DND-41 (cell line): ENCODE measurements around the gene AFAP1.

ENCODE experiments used
- EZH2 ChIP-seq: IDR thresholded peaks from 3 replicates; pipeline ENCODE4 v1.6.1; 2012; ENCODE audit warnings: borderline replicate concordance, low read depth, mild to moderate bottlenecking, moderate library complexity, low read length, inconsistent platforms; ENCODE audit not compliant: severe bottlenecking
- TF ChIP-seq, protein P1 (sequence below): IDR thresholded peaks from 2 replicates; pipeline ENCODE4 v1.5.1; 2012; ENCODE audit warnings: borderline replicate concordance, low read length, moderate library complexity, mild to moderate bottlenecking; ENCODE audit not compliant: poor library complexity, severe bottlenecking; ENCODE audit errors: extremely low read depth

- TF ChIP-seq, protein P1, sequence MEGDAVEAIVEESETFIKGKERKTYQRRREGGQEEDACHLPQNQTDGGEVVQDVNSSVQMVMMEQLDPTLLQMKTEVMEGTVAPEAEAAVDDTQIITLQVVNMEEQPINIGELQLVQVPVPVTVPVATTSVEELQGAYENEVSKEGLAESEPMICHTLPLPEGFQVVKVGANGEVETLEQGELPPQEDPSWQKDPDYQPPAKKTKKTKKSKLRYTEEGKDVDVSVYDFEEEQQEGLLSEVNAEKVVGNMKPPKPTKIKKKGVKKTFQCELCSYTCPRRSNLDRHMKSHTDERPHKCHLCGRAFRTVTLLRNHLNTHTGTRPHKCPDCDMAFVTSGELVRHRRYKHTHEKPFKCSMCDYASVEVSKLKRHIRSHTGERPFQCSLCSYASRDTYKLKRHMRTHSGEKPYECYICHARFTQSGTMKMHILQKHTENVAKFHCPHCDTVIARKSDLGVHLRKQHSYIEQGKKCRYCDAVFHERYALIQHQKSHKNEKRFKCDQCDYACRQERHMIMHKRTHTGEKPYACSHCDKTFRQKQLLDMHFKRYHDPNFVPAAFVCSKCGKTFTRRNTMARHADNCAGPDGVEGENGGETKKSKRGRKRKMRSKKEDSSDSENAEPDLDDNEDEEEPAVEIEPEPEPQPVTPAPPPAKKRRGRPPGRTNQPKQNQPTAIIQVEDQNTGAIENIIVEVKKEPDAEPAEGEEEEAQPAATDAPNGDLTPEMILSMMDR, result no peak
- no peak for TF ChIP-seq EZH2
Observed at GRCh38 chr4:7804756-7805385, 134.8 kb downstream of the AFAP1 start.
